Effector CD8-positive, alpha-beta T cell (primary cell): ENCODE data around the gene TUBG2.
A peak's percentile ranks its signal among the peaks of the same experiment; 100 is the strongest.

Experiments
- DNase-seq: peaks from one replicate; lab custom pipeline; 2025; lab: John Stamatoyannopoulos, UW

Gene TUBG2

DNA sequence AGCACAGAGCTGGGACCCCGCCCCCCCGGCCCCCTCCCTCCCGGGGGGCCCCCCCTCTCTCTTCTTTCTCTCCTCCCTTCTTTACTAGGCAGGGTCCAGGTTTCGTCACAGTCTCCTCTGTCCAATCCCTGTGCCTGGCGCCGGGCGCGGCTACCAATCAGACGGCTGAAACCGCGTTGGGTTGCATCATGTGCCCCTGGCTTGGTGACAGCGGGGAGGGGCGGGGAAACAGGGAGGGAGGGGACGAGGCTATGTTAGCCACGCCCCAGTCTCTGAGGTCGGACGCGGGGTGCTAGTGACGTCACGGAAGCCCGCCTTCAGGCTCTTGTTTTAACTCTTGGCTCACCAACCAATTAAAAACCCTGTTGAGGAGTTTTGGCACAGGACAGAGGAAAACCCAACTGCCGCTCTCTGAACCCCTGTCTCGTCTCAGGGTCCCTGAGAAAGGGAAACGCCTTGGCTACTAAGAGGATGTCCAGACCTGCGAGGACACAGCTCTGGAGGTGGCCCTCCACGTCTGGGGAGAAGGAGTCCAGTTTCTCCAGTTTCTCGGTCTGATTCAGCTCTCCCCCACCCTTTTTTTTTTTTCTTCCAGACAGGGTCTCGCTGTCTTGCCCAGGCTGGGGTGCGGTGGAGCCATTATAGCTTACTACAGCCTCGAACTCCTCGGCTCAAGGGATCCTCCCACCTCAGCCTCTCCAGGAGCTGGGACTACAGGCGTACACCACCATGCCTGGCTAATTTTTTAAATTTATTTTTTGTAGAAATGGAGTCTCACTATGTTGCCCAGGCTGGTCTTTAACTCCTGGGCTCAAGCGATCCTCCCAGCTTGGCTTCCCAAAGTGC, 18.2 kb downstream of the TUBG2 start:
- DNase-seq = peak; percentile 93

GRCh38 chr17:42677921-42678781, 19.1 kb downstream of the TUBG2 start:
- peak; percentile 42 for DNase-seq

DNA sequence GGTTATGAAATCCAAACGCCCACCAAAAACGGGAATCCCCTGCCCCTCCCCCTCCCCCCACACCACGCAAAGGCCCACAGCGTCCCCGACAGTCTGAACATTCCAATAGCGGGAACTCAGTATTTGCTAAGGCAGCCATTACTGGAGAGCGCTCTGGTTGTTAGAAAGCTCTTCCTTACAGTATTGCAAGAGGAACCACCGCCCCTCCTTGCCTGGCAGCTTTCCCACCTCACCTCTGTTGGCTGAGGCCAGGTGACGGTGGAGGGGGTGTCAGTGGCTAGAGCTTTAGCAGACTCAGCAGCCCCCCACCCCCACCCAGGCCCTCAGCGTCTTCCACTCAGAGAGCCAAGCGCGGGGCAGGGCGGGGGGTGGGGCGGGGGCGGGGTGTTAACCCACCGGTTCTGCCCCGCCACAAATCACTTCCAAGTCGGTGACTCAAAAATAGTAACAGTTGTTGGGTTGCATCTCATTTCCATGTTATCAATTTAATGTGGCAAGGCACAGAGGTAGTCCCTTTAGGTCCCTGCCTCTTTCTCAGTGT, 19.9 kb downstream of the TUBG2 start:
- peak; percentile 13 for DNase-seq

- DNase-seq = peak; percentile 39
Measured at GRCh38 chr17:42679492-42680330, 20.6 kb downstream of the TUBG2 start.

DNA sequence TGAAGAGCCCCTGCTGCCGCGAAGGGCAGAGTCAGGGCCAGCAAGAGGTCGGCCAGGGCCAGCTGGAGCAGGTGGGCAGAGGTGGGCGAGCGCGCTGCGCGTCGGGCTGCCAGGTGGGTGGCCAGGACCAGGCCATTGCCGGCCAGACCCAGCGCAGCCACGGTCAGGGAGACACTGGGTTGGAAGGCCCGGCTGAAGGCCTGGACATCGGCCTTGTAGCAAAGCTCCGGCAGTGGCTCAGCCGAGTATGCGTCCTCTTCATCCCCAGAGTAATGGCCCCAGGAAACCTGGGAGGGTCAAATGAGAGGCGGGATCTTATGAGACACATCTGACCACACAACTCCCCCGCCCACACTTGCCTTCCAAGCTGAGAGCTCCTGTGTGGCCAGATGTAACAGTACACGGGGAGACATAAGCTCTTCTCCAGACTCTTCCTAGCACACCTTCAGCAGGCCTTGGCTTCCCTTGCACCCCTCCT, 21.3 kb downstream of the TUBG2 start:
- no peak for DNase-seq

DNA sequence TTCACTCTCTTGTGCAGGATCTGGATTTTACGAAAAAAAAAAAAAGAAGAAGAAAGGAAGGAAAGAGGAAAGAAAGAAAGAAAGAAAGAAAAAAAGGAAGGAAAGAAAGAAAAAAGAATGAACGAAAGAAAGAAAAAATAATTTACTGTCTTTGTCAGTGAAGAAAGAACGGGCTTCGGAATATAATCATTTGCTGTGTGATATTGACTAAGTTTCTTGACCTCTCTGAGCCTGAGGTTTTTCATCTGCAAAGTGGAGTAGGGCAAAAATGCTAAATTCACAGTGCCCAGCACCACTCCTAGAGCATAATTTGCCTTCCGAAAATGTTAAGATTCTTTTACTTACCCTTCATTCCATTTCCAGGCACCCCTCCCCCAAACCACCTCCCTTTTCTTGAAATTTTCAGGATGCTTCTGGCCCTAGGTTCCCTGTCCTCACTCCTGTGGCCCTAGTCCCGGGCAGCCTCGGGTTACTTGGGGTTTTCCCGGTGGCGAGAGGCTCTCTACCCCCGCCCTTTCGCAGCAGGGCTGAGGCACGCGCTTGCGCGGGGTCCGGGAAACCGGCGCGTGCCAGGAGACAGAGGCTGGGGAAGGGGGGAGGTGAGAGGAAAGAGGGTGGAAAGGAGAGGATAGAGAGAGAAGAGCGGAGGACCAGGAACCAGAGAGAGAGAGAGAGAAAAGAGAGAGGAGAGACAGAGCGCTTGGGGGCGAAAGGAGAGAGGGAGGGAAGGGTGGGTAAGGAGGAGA, 23.1 kb downstream of the TUBG2 start, which contains the start of gene CNTNAP1:
Gene CNTNAP1 (plus strand): TSS at position 556 of the 746 bp plus-strand sequence. CDS start 299 bp downstream, outside the sequence.
- no peak for DNase-seq

- DNase-seq = no peak
Measured at GRCh38 chr17:42682722-42683403, 23.8 kb downstream of the TUBG2 start.

DNA sequence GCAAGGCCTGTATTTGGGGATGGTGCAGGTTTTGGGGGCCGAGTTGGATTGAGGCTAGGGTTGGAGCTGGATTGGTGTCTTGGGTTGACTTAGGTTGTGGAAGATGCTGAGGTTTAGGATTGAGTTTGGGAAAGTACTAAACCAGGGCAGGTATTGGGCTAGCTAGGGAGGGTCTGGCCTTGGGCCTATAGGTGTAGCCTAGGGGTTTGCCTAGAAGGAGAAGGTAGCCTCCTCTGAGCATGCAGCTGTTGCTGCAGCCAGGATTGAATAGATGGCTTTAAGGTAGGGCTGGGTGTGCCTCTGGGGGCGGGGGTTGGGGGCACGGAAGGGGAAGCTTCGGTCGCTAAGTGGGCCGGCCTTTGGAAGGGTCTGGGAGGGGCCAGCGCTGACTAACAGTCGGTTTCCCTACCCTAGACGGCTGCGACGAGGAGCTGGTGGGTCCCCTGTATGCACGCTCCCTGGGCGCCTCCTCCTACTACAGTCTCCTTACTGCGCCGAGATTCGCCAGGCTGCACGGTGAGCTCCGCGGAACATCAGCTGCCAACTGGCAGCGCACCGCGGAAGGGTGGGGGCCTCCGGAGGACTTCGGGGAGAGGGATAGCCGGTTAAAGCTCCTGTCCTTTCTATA, 24.4 kb downstream of the TUBG2 start:
- DNase-seq = no peak

DNA sequence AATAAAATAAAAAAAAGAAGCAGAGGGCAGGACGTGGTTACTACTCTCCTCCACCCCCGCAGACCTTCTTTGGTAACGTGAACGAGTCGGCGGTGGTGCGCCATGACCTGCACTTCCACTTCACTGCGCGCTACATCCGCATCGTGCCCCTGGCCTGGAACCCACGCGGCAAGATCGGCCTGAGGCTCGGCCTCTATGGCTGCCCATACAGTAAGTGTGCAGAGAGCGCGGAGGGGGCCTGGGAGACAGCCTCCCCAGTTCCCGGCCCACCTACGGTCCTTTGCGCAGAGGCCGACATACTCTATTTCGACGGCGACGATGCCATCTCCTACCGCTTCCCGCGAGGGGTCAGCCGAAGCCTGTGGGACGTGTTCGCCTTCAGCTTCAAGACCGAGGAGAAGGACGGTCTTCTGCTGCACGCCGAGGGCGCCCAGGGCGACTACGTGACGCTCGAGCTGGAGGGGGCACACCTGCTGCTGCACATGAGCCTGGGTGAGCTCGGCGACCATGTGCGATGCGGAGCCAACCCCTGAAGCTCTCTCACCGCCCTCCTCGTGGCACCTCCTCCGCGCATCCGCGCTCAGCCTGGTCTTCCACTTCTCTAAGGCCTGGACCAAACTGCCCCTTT, 26.0 kb downstream of the TUBG2 start:
- DNase-seq = no peak

DNA sequence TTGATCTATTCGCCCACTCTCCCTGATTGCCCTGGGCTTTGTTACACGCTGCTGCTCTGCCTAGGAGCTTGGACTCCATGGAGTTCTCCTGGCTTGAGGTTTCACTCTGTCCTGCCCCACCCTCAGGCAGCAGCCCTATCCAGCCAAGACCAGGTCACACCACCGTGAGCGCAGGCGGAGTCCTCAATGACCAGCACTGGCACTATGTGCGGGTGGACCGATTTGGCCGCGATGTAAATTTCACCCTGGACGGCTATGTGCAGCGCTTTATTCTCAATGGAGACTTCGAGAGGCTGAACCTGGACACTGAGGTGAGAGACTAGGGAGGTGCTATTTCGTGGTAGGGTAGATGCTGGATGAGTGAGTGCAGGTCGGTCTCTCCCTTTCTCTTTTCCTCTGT, 26.7 kb downstream of the TUBG2 start:
- DNase-seq = no peak

- DNase-seq = no peak
Measured at GRCh38 chr17:42686520-42687128, 27.5 kb downstream of the TUBG2 start.

GRCh38 chr17:42687707-42688320, 28.7 kb downstream of the TUBG2 start:
- no peak for DNase-seq

DNA sequence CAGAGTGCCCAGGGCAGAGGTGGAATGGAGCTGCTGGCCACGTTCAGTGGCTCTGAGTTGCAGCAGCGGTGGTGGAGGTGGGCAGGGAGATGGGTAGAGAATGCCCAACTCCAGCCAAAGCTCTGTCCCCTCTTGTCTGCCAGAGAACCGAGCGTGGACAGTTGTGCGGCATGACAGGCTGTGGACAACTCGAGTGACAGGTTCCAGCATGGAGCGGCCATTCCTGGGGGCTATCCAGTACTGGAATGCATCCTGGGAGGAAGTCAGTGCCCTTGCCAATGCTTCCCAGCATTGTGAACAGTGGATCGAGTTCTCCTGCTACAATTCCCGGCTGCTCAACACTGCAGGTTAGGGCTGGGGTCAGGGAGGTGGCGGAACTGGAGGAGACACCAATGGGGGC, 31.5 kb downstream of the TUBG2 start:
- no peak for DNase-seq

DNA sequence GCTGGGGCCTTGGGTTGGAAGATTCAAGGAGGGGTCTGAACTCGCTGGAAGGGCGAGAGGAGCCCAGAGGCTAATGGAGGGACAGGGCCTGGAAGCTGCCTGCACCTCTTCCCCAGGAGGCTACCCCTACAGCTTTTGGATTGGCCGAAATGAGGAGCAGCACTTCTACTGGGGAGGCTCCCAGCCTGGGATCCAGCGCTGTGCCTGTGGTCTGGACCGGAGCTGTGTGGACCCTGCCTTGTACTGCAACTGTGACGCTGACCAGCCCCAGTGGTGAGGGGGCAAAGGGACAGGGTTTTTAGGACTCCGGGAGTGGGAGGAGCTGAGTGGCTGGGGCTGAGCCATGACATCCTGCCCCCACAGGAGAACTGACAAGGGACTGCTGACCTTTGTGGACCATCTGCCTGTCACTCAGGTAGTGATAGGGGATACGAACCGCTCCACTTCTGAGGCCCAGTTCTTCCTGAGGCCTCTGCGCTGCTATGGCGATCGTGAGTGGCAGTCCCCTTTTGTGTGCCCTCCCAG, 32.0 kb downstream of the TUBG2 start:
- DNase-seq = no peak

- no peak for DNase-seq
Measured at GRCh38 chr17:42692489-42692888, 33.4 kb downstream of the TUBG2 start.

DNA sequence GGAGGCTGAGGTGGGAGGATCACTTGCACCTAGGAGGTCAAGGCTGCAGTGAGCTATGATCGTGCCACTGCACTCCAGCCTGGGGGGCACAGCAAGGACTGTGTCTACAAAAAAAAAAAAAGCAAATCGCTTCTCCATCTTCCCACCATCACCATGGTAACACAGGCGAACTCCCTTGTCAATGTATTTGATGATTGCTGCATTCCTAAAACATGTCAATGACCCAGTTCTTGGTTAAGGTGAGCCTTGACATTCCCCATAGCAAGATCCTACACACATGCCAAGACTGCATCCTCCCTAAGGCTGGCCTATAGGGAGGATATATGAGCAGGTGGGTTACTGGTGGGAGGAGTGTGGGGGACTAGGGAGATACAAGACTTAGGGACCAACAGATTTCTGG, 35.4 kb downstream of the TUBG2 start:
- no peak for DNase-seq

DNA sequence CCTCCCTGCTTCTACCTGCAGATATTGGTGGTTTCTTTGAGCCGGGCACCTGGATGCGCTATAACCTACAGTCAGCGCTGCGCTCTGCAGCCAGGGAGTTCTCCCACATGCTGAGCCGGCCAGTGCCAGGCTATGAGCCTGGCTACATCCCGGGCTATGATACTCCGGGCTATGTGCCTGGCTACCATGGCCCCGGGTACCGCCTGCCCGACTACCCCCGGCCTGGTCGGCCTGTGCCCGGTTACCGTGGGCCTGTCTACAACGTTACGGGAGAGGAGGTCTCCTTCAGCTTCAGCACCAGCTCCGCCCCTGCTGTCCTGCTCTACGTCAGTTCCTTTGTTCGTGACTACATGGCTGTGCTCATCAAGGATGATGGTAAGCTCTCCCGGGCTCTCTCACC, 36.4 kb downstream of the TUBG2 start:
- no peak for DNase-seq
